HL-60 (cell line): Measurements from ENCODE around the gene DERA.
"Not testable (repeated sequence)": the region's sequence is repeated elsewhere in the genome, so short reads cannot be mapped to it uniquely, and the experiment has no call there.

Source experiments
- DNase-seq, 2 experiments: peaks; one replicate each; pipeline ENCODE4 v3.0.0-alpha.2; 2010 to 2020; ENCODE audit warnings: low read depth in 1 of 2, low spot score in 1 of 2
- H3K27ac ChIP-seq: fragments of 250-450 bp; sonication (Bioruptor Pico); replicated peaks from 2 replicates; pipeline ENCODE4 v1.5.1; 2020; ENCODE audit warnings: mild to moderate bottlenecking, moderate library complexity
- H3K27me3 ChIP-seq: fragments of 250-450 bp; sonication (Bioruptor Pico); 2 replicates; pipeline ENCODE4 v1.5.1; 2021; ENCODE audit warnings: mild to moderate bottlenecking, moderate library complexity; ENCODE audit not compliant: insufficient read depth, poor library complexity, severe bottlenecking
- H3K4me3 ChIP-seq: replicated peaks from 2 replicates; pipeline ENCODE4 v1.5.1; 2011; ENCODE audit warnings: mild to moderate bottlenecking, control low read depth, low read length; ENCODE audit not compliant: insufficient read depth
- CTCF ChIP-seq: IDR thresholded peaks from one replicate; pipeline ENCODE4 v1.5.1; 2011; ENCODE audit warnings: low read length, control low read depth, inconsistent platforms; ENCODE audit not compliant: insufficient read depth
- GABPA ChIP-seq: IDR thresholded peaks from 2 replicates; pipeline ENCODE4 v1.6.1; 2012; ENCODE audit warnings: low read depth
- POLR2AphosphoS5 ChIP-seq: IDR thresholded peaks from 2 replicates; pipeline ENCODE4 v1.6.1; 2012; ENCODE audit warnings: low read depth
- REST ChIP-seq: IDR thresholded peaks from 2 replicates; pipeline ENCODE4 v1.6.1; 2012; ENCODE audit warnings: low read depth; ENCODE audit not compliant: insufficient replicate concordance
- SPI1 ChIP-seq: IDR thresholded peaks from 2 replicates; pipeline ENCODE4 v1.6.1; 2012; ENCODE audit warnings: low read depth, mild to moderate bottlenecking, borderline replicate concordance

The DERA gene

DNA sequence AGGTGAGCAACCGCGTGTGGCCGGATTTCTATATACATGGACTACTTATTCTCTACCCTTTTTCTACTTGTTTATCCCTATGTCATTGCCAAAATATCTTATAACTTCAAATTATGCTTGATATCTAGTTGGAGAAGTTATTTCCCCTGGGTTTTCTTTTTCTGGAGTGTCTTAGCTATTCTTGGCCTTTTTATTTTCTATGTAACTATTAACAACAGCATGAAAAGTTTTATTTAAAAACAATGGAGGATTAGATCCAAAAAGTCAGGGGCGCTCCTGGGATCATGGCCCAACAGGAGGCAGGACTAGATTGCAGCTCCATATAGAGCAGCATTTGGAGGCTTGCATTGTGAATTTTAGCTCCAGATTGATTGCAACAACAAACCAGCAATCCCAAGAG lies 37.6 kb upstream of the DERA start:
- Histone ChIP-seq H3K4me3 (no peak overlapping the region), H3K27ac (no peak overlapping the region), H3K27me3 (no peaks in the 10 kb centered on the region)
- TF ChIP-seq GABPA (no peak), POLR2AphosphoS5 (no peak), REST (no peak), CTCF (no peak), SPI1 (no peak)
- DNase-seq: no peak

GRCh38 chr12:15874556-15875145 lies 36.5 kb upstream of the DERA start:
- not testable (repeated sequence) for H3K27ac ChIP-seq, H3K27me3 ChIP-seq, DNase-seq, H3K4me3 ChIP-seq

GRCh38 chr12:15875863-15876262 lies 35.3 kb upstream of the DERA start:
- no peak for DNase-seq
- no peak for TF ChIP-seq GABPA
- Histone ChIP-seq H3K27me3 (no peaks in the 10 kb centered on the region), H3K27ac (no peak overlapping the region), H3K4me3 (no peak overlapping the region)

DNA sequence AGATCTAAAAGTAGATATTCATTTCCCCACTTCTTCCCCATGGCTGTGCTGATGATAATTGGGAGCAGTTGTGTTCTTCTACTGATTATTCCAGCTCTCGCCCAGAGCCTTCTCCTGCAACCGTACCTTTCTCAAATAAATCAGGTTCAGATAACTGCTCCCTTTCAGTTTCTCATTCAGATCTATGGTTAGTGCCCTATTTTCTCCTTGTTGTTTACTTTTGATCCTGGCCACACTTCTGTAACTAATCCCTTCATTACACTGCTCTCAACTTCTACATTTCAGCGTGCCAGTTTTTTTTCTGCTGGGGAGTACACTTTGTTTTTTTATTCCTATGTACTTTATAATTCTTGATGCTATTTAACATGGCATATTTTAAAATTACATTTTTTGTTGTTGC lies 31.7 kb upstream of the DERA start:
- Histone ChIP-seq H3K27me3 (no peaks in the 10 kb centered on the region), H3K4me3 (no peak overlapping the region), H3K27ac (no peak overlapping the region)
- DNase-seq: no peak
- TF ChIP-seq REST (no peak), CTCF (no peak), SPI1 (no peak), POLR2AphosphoS5 (no peak), GABPA (no peak)

- DNase-seq: no peak
- TF ChIP-seq SPI1 (no peak), REST (no peak), CTCF (no peak), GABPA (no peak), POLR2AphosphoS5 (no peak)
- H3K27ac ChIP-seq: no peak overlapping the region
Measured at GRCh38 chr12:15880721-15881120, 30.4 kb upstream of the DERA start.

More at GRCh38 chr12:15880721-15881120, 30.4 kb upstream of the DERA start:
- no peaks in the 10 kb centered on the region for H3K27me3 ChIP-seq
- no peak overlapping the region for H3K4me3 ChIP-seq
